HepG2 (cell line): ENCODE measurements around the gene SLC35D2. TPM values are rescaled to one million over a fixed set of nuclear protein-coding genes. Genes with fewer than 3 reads are reported as not detected.

Experiments used
- DZIP1 ChIP-seq: sonication (generic); formaldehyde crosslinking; IDR thresholded peaks from 2 replicates; pipeline ENCODE4 v1.5.0; 2020; ENCODE audit warnings: mild to moderate bottlenecking, missing genetic modification reagents
- ELF4 ChIP-seq: sonication (generic); formaldehyde crosslinking; IDR thresholded peaks from 2 replicates; pipeline ENCODE4 v1.5.0; 2020; ENCODE audit warnings: missing genetic modification reagents, mild to moderate bottlenecking, moderate library complexity, borderline replicate concordance
- GATA4 ChIP-seq: sonication (generic); IDR thresholded peaks from 2 replicates; pipeline ENCODE4 v1.6.1; 2016; ENCODE audit warnings: antibody characterized with exemption, low read depth, borderline replicate concordance
- KAT7 ChIP-seq: IDR thresholded peaks from 2 replicates; pipeline ENCODE4 v1.6.1; 2018; ENCODE audit warnings: borderline replicate concordance, missing compliant biosample characterization
- LCORL ChIP-seq, 2 experiments: fragments of 450-650 bp in 1 of 2; sonication (generic) in 1 of 2; formaldehyde crosslinking in 1 of 2; IDR thresholded peaks; 2 replicates each; pipeline versions ENCODE4 v1.5.0 to v1.6.1; 2017 to 2020; ENCODE audit warnings: antibody characterized with exemption in 1 of 2, missing genetic modification reagents in 1 of 2
- NFKB2 ChIP-seq: sonication (generic); formaldehyde crosslinking; IDR thresholded peaks from 2 replicates; pipeline ENCODE4 v1.4.0; 2020; ENCODE audit warnings: missing genetic modification reagents, borderline replicate concordance
- RFXAP ChIP-seq: sonication (generic); formaldehyde crosslinking; IDR thresholded peaks from 2 replicates; pipeline ENCODE4 v1.4.0; 2020; ENCODE audit warnings: missing genetic modification reagents, borderline replicate concordance
- SMC3 ChIP-seq: IDR thresholded peaks from 2 replicates; pipeline ENCODE4 v1.6.1; 2011; ENCODE audit warnings: low read length, improper control_type of control experiment
- SPEN ChIP-seq: sonication (generic); formaldehyde crosslinking; IDR thresholded peaks from 2 replicates; pipeline ENCODE4 v1.5.1; 2020; ENCODE audit warnings: low read depth, mild to moderate bottlenecking, missing genetic modification reagents
- U2AF1 ChIP-seq: fragments of 200-400 bp; formaldehyde crosslinking; optimal IDR thresholded peaks from 2 replicates; pipeline ENCODE3; 2017; ENCODE audit warnings: mild to moderate bottlenecking, low read depth, low read length
- ZNF512 ChIP-seq: sonication (generic); formaldehyde crosslinking; IDR thresholded peaks from 2 replicates; pipeline ENCODE4 v1.4.0; 2020; ENCODE audit warnings: mild to moderate bottlenecking, missing genetic modification reagents
- ZNF766 ChIP-seq: sonication (generic); formaldehyde crosslinking; IDR thresholded peaks from 2 replicates; pipeline ENCODE4 v1.5.0; 2020; ENCODE audit warnings: missing genetic modification reagents, borderline replicate concordance
- polyA plus RNA-seq, 8 experiments: library from polyadenylated mRNA; depleted of rRNA in 3 of 8; stranded (reverse) in 7 of 8; unstranded in 1 of 8; fragments of >200 nt; fragmentation: Illumina TruSeq in 4 of 8; extraction: Trizol in 4 of 8; gene quantifications; 2 replicates each; pipeline versions ENCODE4 v1.2.1 to v1.2.3, GENCODE V29; 2011 to 2016; ENCODE audit warnings: low read depth in 4 of 8, missing spikeins in 1 of 8, mixed read lengths in 1 of 8; ENCODE audit not compliant: insufficient read depth in 1 of 8
- total RNA-seq, 5 experiments: library from RNA; depleted of rRNA; stranded (reverse); fragments of >200 nt; fragmentation: Illumina TruSeq; extraction: Trizol; gene quantifications; 2 replicates each; pipeline ENCODE4 v1.2.3, GENCODE V29; 2016; ENCODE audit warnings: low read depth in 1 of 5
- TF ChIP-seq, protein P1 (sequence below): sonication (generic); formaldehyde crosslinking; IDR thresholded peaks from 2 replicates; pipeline ENCODE4 v1.5.1; 2020; ENCODE audit warnings: missing genetic modification reagents, mild to moderate bottlenecking, borderline replicate concordance
- TF ChIP-seq, protein P2 (sequence below): sonication (generic); formaldehyde crosslinking; IDR thresholded peaks from 2 replicates; pipeline ENCODE4 v1.4.0; 2020; ENCODE audit warnings: missing genetic modification reagents

Gene SLC35D2
- total and polyA plus RNA-seq, 2 of the 13 experiments (the other 11 are each of a cell fraction or from before 2014, with no cell fraction given) = 96.2 to 103 TPM

DNA sequence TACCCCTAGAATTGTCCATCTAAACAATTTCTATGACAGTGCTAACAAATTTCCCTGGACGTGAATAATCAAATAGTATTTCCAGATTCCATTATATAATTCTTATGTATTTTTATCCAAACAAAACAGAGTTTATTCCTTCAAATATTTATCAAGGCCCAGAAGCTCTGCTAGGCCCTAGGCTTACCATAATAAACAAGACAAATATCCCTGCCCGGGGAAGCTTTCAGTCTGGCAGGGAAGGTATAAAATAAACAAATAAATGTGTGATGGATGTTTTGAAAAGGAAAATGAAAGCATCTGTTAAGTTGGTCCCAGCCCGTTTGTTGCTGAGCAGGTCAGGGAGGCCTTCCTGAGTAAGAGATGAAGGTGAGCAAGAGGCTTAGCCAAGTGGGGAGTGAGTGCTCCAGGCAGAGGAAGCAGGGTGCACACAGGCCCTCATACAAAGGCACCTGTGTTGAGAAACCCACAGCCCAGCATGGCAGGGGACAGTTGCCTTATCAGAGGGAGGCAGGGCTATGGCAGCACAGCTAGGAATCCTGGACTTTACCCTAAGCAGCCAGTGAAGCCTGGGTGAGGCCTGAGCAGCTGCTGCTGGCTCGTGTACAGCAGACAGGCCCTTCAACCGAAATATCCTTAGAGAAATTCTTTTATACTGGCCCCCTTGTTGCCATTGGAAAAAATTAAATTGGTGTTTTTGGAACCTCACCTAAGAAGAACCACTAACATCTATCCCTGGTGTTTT is 7.7 kb upstream of the SLC35D2 start (continued):
- TF ChIP-seq U2AF1 (no peak), ZNF512 (CRISPR knock-in tag) (no peak), SMC3 (peak; percentile 48; the same call in 1 of the 2 replicates), RFXAP (CRISPR knock-in tag) (peak; percentile 50; the same call in 1 of the 2 replicates), KAT7 (CRISPR knock-in tag) (peak; percentile 81; the same call in 1 of the 2 replicates), NFKB2 (CRISPR knock-in tag) (peak; percentile 50; the same call in 1 of the 2 replicates), DZIP1 (CRISPR knock-in tag) (no peak), LCORL (IDR thresholded peaks at IDR 0.05) (no peak), LCORL (CRISPR knock-in tag; IDR thresholded peaks at IDR 0.05) (peak; percentile 80), ZNF766 (CRISPR knock-in tag) (peak; percentile 40; the same call in 1 of the 2 replicates), ELF4 (CRISPR knock-in tag) (no peak), GATA4 (peak; percentile 71; the same call in 1 of the 2 replicates), SPEN (CRISPR knock-in tag) (peak; percentile 86)
- TF ChIP-seq, protein P1, sequence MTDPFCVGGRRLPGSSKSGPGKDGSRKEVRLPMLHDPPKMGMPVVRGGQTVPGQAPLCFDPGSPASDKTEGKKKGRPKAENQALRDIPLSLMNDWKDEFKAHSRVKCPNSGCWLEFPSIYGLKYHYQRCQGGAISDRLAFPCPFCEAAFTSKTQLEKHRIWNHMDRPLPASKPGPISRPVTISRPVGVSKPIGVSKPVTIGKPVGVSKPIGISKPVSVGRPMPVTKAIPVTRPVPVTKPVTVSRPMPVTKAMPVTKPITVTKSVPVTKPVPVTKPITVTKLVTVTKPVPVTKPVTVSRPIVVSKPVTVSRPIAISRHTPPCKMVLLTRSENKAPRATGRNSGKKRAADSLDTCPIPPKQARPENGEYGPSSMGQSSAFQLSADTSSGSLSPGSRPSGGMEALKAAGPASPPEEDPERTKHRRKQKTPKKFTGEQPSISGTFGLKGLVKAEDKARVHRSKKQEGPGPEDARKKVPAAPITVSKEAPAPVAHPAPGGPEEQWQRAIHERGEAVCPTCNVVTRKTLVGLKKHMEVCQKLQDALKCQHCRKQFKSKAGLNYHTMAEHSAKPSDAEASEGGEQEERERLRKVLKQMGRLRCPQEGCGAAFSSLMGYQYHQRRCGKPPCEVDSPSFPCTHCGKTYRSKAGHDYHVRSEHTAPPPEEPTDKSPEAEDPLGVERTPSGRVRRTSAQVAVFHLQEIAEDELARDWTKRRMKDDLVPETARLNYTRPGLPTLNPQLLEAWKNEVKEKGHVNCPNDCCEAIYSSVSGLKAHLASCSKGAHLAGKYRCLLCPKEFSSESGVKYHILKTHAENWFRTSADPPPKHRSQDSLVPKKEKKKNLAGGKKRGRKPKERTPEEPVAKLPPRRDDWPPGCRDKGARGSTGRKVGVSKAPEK (CRISPR knock-in tag) = no peak
- TF ChIP-seq, protein P2, sequence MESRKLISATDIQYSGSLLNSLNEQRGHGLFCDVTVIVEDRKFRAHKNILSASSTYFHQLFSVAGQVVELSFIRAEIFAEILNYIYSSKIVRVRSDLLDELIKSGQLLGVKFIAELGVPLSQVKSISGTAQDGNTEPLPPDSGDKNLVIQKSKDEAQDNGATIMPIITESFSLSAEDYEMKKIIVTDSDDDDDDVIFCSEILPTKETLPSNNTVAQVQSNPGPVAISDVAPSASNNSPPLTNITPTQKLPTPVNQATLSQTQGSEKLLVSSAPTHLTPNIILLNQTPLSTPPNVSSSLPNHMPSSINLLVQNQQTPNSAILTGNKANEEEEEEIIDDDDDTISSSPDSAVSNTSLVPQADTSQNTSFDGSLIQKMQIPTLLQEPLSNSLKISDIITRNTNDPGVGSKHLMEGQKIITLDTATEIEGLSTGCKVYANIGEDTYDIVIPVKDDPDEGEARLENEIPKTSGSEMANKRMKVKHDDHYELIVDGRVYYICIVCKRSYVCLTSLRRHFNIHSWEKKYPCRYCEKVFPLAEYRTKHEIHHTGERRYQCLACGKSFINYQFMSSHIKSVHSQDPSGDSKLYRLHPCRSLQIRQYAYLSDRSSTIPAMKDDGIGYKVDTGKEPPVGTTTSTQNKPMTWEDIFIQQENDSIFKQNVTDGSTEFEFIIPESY (CRISPR knock-in tag) = peak; percentile 86
